ENCODE data around the gene CPO. TPM values are rescaled to one million over a fixed set of nuclear protein-coding genes. Genes with fewer than 3 reads are reported as not detected.
"Not testable (repeated sequence)": the region's sequence is repeated elsewhere in the genome, so short reads cannot be mapped to it uniquely, and the experiment has no call there.

The CPO gene
- total RNA-seq, 4 donors from 2014 or later, result not detected

DNA sequence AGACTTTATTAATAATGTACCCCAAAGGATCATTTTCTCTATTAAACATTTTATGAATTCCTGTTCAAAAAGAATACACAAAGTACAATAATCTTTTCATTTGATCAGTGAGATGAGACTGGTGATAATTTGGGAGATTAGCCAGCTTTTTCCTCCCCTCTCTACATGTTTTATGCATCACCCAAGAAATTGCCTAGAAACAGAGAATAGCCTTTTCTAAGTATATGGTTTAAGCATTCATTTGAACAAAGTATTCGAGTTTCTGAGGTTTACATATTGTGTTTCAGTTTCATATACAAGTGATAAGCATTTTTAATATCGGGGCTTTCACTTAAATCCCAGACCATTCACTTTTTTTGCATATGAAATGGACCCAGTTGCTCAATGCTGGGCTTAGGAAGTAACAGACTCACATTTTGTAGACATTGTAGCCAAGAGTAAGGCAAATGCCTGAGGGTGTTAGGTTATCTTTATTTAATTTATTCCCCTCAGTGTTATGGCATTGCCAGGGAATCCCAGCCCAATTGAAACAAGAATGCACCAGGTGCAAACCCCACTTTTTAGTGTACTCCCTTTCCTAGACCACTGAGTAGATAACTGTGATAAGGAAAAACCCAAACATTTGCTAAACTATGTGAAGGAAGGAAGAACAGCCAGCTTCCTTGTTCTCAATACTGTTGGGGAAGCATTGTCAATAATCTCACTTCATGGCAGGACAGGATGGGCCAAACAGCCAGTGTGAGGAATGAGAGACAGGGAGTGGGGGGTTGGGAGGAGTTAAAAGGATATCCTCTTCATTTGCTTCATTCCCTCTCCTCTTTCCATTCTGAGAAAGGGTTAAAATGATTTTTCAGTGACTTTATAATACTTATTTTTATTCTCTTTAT lies 3.5 kb downstream of the CPO start:
- Histone ChIP-seq H3K4me1 (no peaks in the 10 kb centered on the region), H3K4me3 (no peak overlapping the region), H3K27ac (no peak overlapping the region), H3K36me3 (no peaks in the 10 kb centered on the region), H3K9me3 (no peaks in the 10 kb centered on the region), H3K27me3 (no peaks in the 10 kb centered on the region)
- intact Hi-C loops (cut with DNase I; ENCODE audit: low total_unique reads), result no loop called here
- 39 to 57% methylated on average over 2 of the region's 2 CpGs for WGBS, 2 donors (ENCODE audit: low coverage in 1 of 2)
- in situ Hi-C loops (cut with MboI; ENCODE audit: low pct_ligation_motif_present in 1 of 4, low pct_unique_long_range_greater_than_20kb in 1 of 4, low sequenced_read_pairs in 3 of 4), result no loop called here
- TF ChIP-seq, protein P1, sequence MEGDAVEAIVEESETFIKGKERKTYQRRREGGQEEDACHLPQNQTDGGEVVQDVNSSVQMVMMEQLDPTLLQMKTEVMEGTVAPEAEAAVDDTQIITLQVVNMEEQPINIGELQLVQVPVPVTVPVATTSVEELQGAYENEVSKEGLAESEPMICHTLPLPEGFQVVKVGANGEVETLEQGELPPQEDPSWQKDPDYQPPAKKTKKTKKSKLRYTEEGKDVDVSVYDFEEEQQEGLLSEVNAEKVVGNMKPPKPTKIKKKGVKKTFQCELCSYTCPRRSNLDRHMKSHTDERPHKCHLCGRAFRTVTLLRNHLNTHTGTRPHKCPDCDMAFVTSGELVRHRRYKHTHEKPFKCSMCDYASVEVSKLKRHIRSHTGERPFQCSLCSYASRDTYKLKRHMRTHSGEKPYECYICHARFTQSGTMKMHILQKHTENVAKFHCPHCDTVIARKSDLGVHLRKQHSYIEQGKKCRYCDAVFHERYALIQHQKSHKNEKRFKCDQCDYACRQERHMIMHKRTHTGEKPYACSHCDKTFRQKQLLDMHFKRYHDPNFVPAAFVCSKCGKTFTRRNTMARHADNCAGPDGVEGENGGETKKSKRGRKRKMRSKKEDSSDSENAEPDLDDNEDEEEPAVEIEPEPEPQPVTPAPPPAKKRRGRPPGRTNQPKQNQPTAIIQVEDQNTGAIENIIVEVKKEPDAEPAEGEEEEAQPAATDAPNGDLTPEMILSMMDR (IDR thresholded peaks at IDR 0.05), result no peak
- no peak for TF ChIP-seq POLR2AphosphoS5 (IDR thresholded peaks at IDR 0.05)
- no peak for TF ChIP-seq EP300 (IDR thresholded peaks at IDR 0.05; ENCODE audit: low read depth)
- no peak for TF ChIP-seq POLR2A (IDR thresholded peaks at IDR 0.05)
- DNase-seq, result no peak

DNA sequence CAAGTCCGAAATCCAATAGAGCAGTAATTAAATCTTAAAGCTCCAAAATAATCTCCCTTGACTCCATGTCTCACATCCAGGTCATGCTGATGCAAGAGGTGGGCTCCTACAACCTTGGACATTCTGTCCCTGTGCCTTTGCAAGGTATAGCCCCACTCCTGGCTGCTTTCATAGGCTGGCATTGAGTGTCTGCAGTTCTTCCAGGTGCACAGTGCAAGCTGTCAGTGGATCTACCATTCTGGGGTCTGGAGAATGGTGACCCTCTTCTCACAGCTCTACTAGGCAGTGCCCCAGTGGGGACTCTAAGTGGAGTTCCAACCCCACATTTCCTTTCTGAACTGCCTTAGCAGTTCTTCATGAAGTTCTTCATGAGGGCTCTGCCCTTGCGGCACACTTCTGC lies 14.1 kb downstream of the CPO start:
- 90 to 100% methylated on average over 1 to 2 of the region's 2 CpGs for WGBS, 2 donors (ENCODE audit: low coverage in 1 of 2)
- H3K4me3 ChIP-seq; H3K36me3 ChIP-seq; intact Hi-C loops (cut with DNase I; ENCODE audit: low total_unique reads); H3K4me1 ChIP-seq; DNase-seq; H3K9me3 ChIP-seq; in situ Hi-C loops (cut with MboI; ENCODE audit: low pct_ligation_motif_present in 1 of 4, low pct_unique_long_range_greater_than_20kb in 1 of 4, low sequenced_read_pairs in 3 of 4); H3K27me3 ChIP-seq; H3K27ac ChIP-seq: not testable (repeated sequence)

DNA sequence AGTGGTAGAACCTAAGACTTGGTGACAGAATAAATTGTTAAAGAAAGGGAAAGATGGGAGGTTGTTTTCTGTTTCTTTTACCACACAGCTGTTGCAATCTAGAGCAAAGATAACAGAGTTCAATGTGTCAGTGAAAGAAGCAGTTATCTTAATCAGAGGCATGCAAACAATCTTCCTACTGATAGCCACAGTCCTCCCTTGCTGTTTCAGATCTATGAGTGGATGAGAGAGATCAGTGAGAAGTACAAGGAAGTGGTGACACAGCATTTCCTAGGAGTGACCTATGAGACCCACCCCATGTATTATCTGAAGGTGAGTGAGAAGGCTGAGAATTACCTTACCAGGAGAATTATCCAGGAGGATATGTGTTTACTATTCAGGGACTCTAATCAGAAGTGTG lies 15.9 kb downstream of the CPO start:
- DNase-seq, result no peak
- no peak overlapping the region for H3K4me3 ChIP-seq
- no peak overlapping the region for H3K27ac ChIP-seq
- H3K36me3 ChIP-seq, result no peaks in the 10 kb centered on the region
- TF ChIP-seq, protein P1 (IDR thresholded peaks at IDR 0.05), result no peak
- no peak for TF ChIP-seq POLR2A (IDR thresholded peaks at IDR 0.05)
- TF ChIP-seq POLR2AphosphoS5 (IDR thresholded peaks at IDR 0.05), result no peak
- TF ChIP-seq EP300 (IDR thresholded peaks at IDR 0.05; ENCODE audit: low read depth), result no peak
- intact Hi-C loops (cut with DNase I; ENCODE audit: low total_unique reads), result no loop called here
- H3K9me3 ChIP-seq, result peaks cover 0 to 4% of the 10 kb centered on the region in 2 donors
- in situ Hi-C loops (cut with MboI; ENCODE audit: low pct_ligation_motif_present in 1 of 4, low pct_unique_long_range_greater_than_20kb in 1 of 4, low sequenced_read_pairs in 3 of 4), result no loop called here
- no peaks in the 10 kb centered on the region for H3K4me1 ChIP-seq
- no peaks in the 10 kb centered on the region for H3K27me3 ChIP-seq

DNA sequence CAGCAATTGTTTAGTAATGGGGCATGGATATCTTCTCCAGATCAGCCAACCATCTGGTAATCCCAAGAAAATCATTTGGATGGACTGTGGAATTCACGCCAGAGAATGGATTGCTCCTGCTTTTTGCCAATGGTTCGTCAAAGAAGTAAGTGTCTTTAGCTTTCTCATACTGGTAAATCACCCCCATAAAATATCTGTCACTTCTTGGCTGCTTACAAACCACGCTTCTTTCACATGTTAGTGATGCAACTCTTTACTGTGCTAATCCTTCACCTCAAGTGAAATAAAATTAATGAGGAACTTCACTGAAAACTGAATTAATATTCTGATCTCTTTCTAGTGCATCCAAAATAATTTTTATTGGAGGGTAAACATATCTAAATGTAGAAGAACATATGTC lies 18.9 kb downstream of the CPO start:
- WGBS, 2 donors (ENCODE audit: low coverage in 1 of 2), result 68 to 90% methylated on average over 3 of the region's 3 CpGs
- Histone ChIP-seq H3K9me3 (peaks cover 0 to 4% of the 10 kb centered on the region in 2 donors), H3K27me3 (no peaks in the 10 kb centered on the region), H3K4me3 (no peak overlapping the region), H3K4me1 (no peaks in the 10 kb centered on the region), H3K36me3 (no peaks in the 10 kb centered on the region), H3K27ac (no peak overlapping the region)
- TF ChIP-seq EP300 (IDR thresholded peaks at IDR 0.05; ENCODE audit: low read depth), result no peak
- TF ChIP-seq POLR2A (IDR thresholded peaks at IDR 0.05), result no peak
- no peak for TF ChIP-seq POLR2AphosphoS5 (IDR thresholded peaks at IDR 0.05)
- TF ChIP-seq, protein P1 (IDR thresholded peaks at IDR 0.05), result no peak
- in situ Hi-C loops (cut with MboI; ENCODE audit: low pct_ligation_motif_present in 1 of 4, low pct_unique_long_range_greater_than_20kb in 1 of 4, low sequenced_read_pairs in 3 of 4), result no loop called here
- no peak for DNase-seq
- intact Hi-C loops (cut with DNase I; ENCODE audit: low total_unique reads), result no loop called here

DNA sequence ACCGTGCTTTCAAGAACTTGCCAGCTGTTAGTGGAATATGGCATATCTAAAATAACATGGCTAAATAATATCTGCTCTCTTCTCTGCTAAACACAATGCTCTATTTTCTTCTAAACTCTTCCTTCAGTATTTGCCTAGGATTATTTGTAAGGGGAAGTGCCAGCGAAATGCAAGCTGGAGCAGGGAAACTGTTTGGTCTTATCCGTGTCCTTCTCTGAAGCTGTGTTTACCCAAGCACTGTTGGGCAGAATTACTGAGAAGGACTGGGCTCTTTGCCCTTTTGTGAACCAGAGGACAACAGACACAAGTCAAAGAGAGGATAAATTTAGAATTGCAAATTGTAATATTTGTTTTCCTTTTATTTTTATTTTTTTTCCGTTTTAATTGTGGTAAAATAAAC lies 23.6 kb downstream of the CPO start:
- no peaks in the 10 kb centered on the region for H3K27me3 ChIP-seq
- H3K27ac ChIP-seq, result no peak overlapping the region
- intact Hi-C loops (cut with DNase I; ENCODE audit: low total_unique reads), result no loop called here
- in situ Hi-C loops (cut with MboI; ENCODE audit: low pct_ligation_motif_present in 1 of 4, low pct_unique_long_range_greater_than_20kb in 1 of 4, low sequenced_read_pairs in 3 of 4), result no loop called here
- DNase-seq, result no peak
- H3K36me3 ChIP-seq, result no peaks in the 10 kb centered on the region
- H3K4me1 ChIP-seq, result no peaks in the 10 kb centered on the region
- no peaks in the 10 kb centered on the region for H3K9me3 ChIP-seq
- TF ChIP-seq, protein P1 (IDR thresholded peaks at IDR 0.05), result no peak
- TF ChIP-seq EP300 (IDR thresholded peaks at IDR 0.05; ENCODE audit: low read depth) (no peak), POLR2A (IDR thresholded peaks at IDR 0.05) (no peak), POLR2AphosphoS5 (IDR thresholded peaks at IDR 0.05) (no peak)
- WGBS, 2 donors (ENCODE audit: low coverage in 1 of 2), result 27 to 39% methylated on average over 4 of the region's 4 CpGs
- H3K4me3 ChIP-seq, result no peak overlapping the region
